GM12878 (cell line): ENCODE measurements around the gene P2RX6. TPM values are rescaled to one million over a fixed set of nuclear protein-coding genes. Genes with fewer than 3 reads are reported as not detected.

Experiments used
- ATAC-seq: fragments of 200-7000 bp; cut with Tn5 transposase; 3 replicates; pipeline ENCODE4 v1.9.1; 2020; ENCODE audit warnings: mild to moderate bottlenecking, moderate library complexity
- BruUV-seq: library from RNA; stranded (reverse); fragments of 400-500 nt; replicated peaks from 2 replicates; lab custom pipeline; 2021; lab: Mats Ljungman, UMichigan
- CTCF ChIA-PET: fragments of 300-600 bp; sonication (Branson Sonifier 250); formaldehyde crosslinking; extraction: SDS; loops from one replicate; lab custom pipeline; 2021; ENCODE audit warnings: inconsistent platforms; lab: Yijun Ruan, JAX
- POLR2A ChIA-PET: fragments of 350-600 bp; formaldehyde crosslinking; extraction: SDS; loops from one replicate; lab custom pipeline; 2021; ENCODE audit warnings: inconsistent platforms; lab: Charles Lee
- RAD21 ChIA-PET: fragments of 300-600 bp; sonication (Branson Sonifier 250); formaldehyde crosslinking; loops from one replicate; lab custom pipeline; 2023; ENCODE audit warnings: antibody characterized with exemption; ENCODE audit not compliant: unreplicated experiment; lab: Charles Lee
- SMC1A ChIA-PET: fragments of 300-600 bp; sonication (Branson Sonifier 250); formaldehyde crosslinking; loops from one replicate; lab custom pipeline; 2023; ENCODE audit not compliant: unreplicated experiment, uncharacterized antibody; lab: Charles Lee
- DNase-seq: peaks from one replicate; pipeline ENCODE4 v3.0.0-alpha.2; 2011; ENCODE audit warnings: low read depth, low spot score
- FAIRE-seq: peaks from 3 replicates; lab custom pipeline; 2011; peaks lifted over from hg19 to GRCh38; lab: Jason Lieb, UNC
- H2AFZ ChIP-seq: 2 replicates; pipeline ENCODE4 v1.6.0; 2011; ENCODE audit warnings: low read depth, low read length, control low read depth; ENCODE audit not compliant: control insufficient read depth
- H3K27ac ChIP-seq: 2 replicates; pipeline ENCODE4 v1.5.1; 2011; ENCODE audit warnings: control low read depth; ENCODE audit not compliant: control insufficient read depth, insufficient read depth
- H3K27me3 ChIP-seq, 2 experiments: replicated peaks in 1 of 2; 2 replicates each; pipeline versions ENCODE4 v1.6.0 to v1.6.1; 2011; ENCODE audit warnings: low read length in 1 of 2; ENCODE audit not compliant: control insufficient read depth in 2 of 2, insufficient read depth in 2 of 2
- H3K36me3 ChIP-seq, 2 experiments: 2 replicates each; pipeline ENCODE4 v1.5.1; 2011; ENCODE audit warnings: low read length in 1 of 2; ENCODE audit not compliant: control insufficient read depth in 2 of 2, insufficient read depth in 2 of 2
- H3K4me1 ChIP-seq: 2 replicates; pipeline ENCODE4 v1.6.1; 2011; ENCODE audit warnings: mild to moderate bottlenecking, low read length, moderate library complexity, mixed read lengths; ENCODE audit not compliant: control insufficient read depth, insufficient read depth
- H3K4me2 ChIP-seq: 2 replicates; pipeline ENCODE4 v1.6.0; 2011; ENCODE audit warnings: control low read depth; ENCODE audit not compliant: control insufficient read depth, insufficient read depth
- H3K4me3 ChIP-seq: fragments of 200-600 bp; sonication (generic); 2 replicates; pipeline ENCODE4 v1.5.1; 2016
- H3K79me2 ChIP-seq: 2 replicates; pipeline ENCODE4 v1.6.0; 2011; ENCODE audit warnings: low read length; ENCODE audit not compliant: control insufficient read depth, insufficient read depth
- H3K9ac ChIP-seq: 2 replicates; pipeline ENCODE4 v1.8.0; 2011; ENCODE audit warnings: low read length, control low read depth, mixed read lengths; ENCODE audit not compliant: control insufficient read depth, insufficient read depth
- H3K9me3 ChIP-seq: replicated peaks from 3 replicates; pipeline ENCODE4 v1.5.1; 2011; ENCODE audit warnings: mild to moderate bottlenecking, low read length; ENCODE audit not compliant: control insufficient read depth, insufficient read depth
- H4K20me1 ChIP-seq: 2 replicates; pipeline ENCODE4 v1.6.0; 2011; ENCODE audit not compliant: control insufficient read depth, insufficient read depth
- E4F1 ChIP-seq: fragments of 450-650 bp; IDR thresholded peaks from 2 replicates; pipeline ENCODE4 v1.6.1; 2018; ENCODE audit warnings: borderline replicate concordance, mild to moderate bottlenecking; ENCODE audit not compliant: partially characterized antibody
- EGR1 ChIP-seq, 2 experiments: IDR thresholded peaks; 1 replicate in 1 of 2; 2 replicates in 1 of 2; pipeline ENCODE4 v1.6.1; 2011 to 2012; ENCODE audit warnings: low read depth in 2 of 2, low read length in 2 of 2, borderline replicate concordance in 1 of 2, mild to moderate bottlenecking in 1 of 2, moderate library complexity in 1 of 2
- HDGF ChIP-seq: fragments of 450-650 bp; IDR thresholded peaks from 2 replicates; pipeline ENCODE4 v1.6.1; 2016; ENCODE audit warnings: antibody characterized with exemption
- IKZF1 ChIP-seq: fragments of 450-650 bp; conservative IDR thresholded peaks from 2 replicates; pipeline ENCODE4 v1.6.1; 2017; ENCODE audit warnings: antibody characterized with exemption, mild to moderate bottlenecking
- IRF5 ChIP-seq: fragments of 450-650 bp; IDR thresholded peaks from 2 replicates; pipeline ENCODE4 v1.6.1; 2017; ENCODE audit warnings: borderline replicate concordance
- SREBF1 ChIP-seq: IDR thresholded peaks from 2 replicates; pipeline ENCODE4 v1.6.1; 2012; ENCODE audit warnings: mild to moderate bottlenecking, low read length
- SUZ12 ChIP-seq: fragments of 200-600 bp; sonication (generic); IDR thresholded peaks from one replicate; pipeline ENCODE4 v1.6.1; 2018; ENCODE audit warnings: antibody characterized with exemption, mild to moderate bottlenecking; ENCODE audit not compliant: unreplicated experiment
- YBX1 ChIP-seq: fragments of 450-650 bp; IDR thresholded peaks from 2 replicates; pipeline ENCODE4 v1.6.1; 2016; ENCODE audit warnings: antibody characterized with exemption
- ZNF592 ChIP-seq: fragments of 450-650 bp; IDR thresholded peaks from 2 replicates; pipeline ENCODE4 v1.6.1; 2017; ENCODE audit warnings: mild to moderate bottlenecking, moderate library complexity
- ZSCAN29 ChIP-seq: fragments of 450-650 bp; IDR thresholded peaks from 2 replicates; pipeline ENCODE4 v1.6.1; 2017; ENCODE audit warnings: mild to moderate bottlenecking, moderate library complexity
- WGBS: methylation state at CpG from one replicate; pipeline ENCODE4 v1.1.6; 2016; ENCODE audit warnings: low lambda C conversion rate; ENCODE audit not compliant: insufficient replicate concordance, insufficient coverage; ENCODE audit errors: missing lambda C conversion rate; 5-methylcytosine and 5-hydroxymethylcytosine counted together
- in situ Hi-C: fragments of 300-500 bp; cut with MboI; formaldehyde crosslinking; loops from 9 replicates; pipeline ENCODE4 v1.14.3; 2018; ENCODE audit warnings: mixed read lengths
- intact Hi-C: fragments of 100-400 bp; cut with micrococcal nuclease; formaldehyde crosslinking; loops from one replicate; pipeline ENCODE4 v1.14.2; 2022; ENCODE audit not compliant: unreplicated experiment
- polyA plus RNA-seq, 11 experiments: library from polyadenylated mRNA; depleted of rRNA in 4 of 11; unstranded in 6 of 11; stranded (reverse) in 5 of 11; fragments of >200 nt; fragmentation: Nextera tagmentation in 4 of 11; fragmentation: Illumina TruSeq in 1 of 11; extraction: Ambion mirVana in 4 of 11; extraction: Trizol in 1 of 11; gene quantifications; 1 replicate in 1 of 11; 2 replicates in 10 of 11; pipeline versions ENCODE4 v1.2.1 to v1.2.3, GENCODE V29; 2011 to 2016; ENCODE audit warnings: inconsistent platforms in 2 of 11, missing spikeins in 2 of 11, low read depth in 1 of 11
- total RNA-seq, 4 experiments: library from RNA; depleted of rRNA in 3 of 4; stranded (reverse); fragments of >200 nt in 3 of 4; fragmentation: Illumina TruSeq in 1 of 4; extraction: Trizol in 1 of 4; gene quantifications; 2 replicates each; pipeline versions ENCODE4 v1.2.1 to v1.2.3, GENCODE V29; 2013 to 2021

Gene P2RX6
- total and polyA plus RNA-seq, 10 of the 15 experiments (the other 5 are each of a cell fraction or from before 2014, with no cell fraction given): 0.03 to 0.21 (median 0.07) TPM; not detected in 5

- H3K4me2 ChIP-seq: no peak overlapping the region
- DNase-seq (no peak), FAIRE-seq (no peak), ATAC-seq (no peak)
- intact Hi-C loops (no loop called here), in situ Hi-C loops (no loop called here)
- no peak overlapping the region for H2AFZ ChIP-seq
- ChIA-PET SMC1A (no interaction called here), RAD21 (no interaction called here), POLR2A (no interaction called here), CTCF (no interaction called here)
- H3K36me3 ChIP-seq: no peaks in the 10 kb centered on the region
- H3K9ac ChIP-seq: no peak overlapping the region
- no peaks in the 10 kb centered on the region for H3K9me3 ChIP-seq
- H3K27me3 ChIP-seq: no peaks in the 10 kb centered on the region; a peak in 1 of 4 replicates
- H4K20me1 ChIP-seq: no peaks in the 10 kb centered on the region
- no peaks in the 10 kb centered on the region; the same call in 1 of the 2 replicates for H3K4me1 ChIP-seq
- H3K4me3 ChIP-seq: no peak overlapping the region
- no peaks in the 10 kb centered on the region for H3K79me2 ChIP-seq
- no TSS peak for BruUV-seq
- H3K27ac ChIP-seq: no peak overlapping the region
- 46% methylated on average over 17 of the region's 17 CpGs for WGBS
- TF ChIP-seq ZSCAN29 (no peak), HDGF (no peak), SREBF1 (no peak), EGR1 (IDR thresholded peaks at IDR 0.05; ENCODE audit: borderline replicate concordance in 1 of 2, low read depth in 2 of 2, low read length in 2 of 2) (no peak), ZNF592 (no peak), IKZF1 (no peak), E4F1 (no peak), YBX1 (no peak), IRF5 (no peak), SUZ12 (no peak)
These were observed 56.0 kb downstream of the P2RX6 start for GRCh38 chr22:21070690-21071615.
